IMR-90 (cell line): ENCODE results near the gene MAN2A1. TPM values are rescaled to one million over a fixed set of nuclear protein-coding genes. Genes with fewer than 3 reads are reported as not detected.

Experiments
- ATAC-seq: fragments of 200-7000 bp; cut with Tn5 transposase; 2 replicates; pipeline ENCODE4 v1.9.1; 2020; ENCODE audit warnings: low read depth, mild to moderate bottlenecking, moderate library complexity
- BruUV-seq: library from RNA; stranded (reverse); fragments of 400-500 nt; replicated peaks from 2 replicates; lab custom pipeline; 2021; lab: Mats Ljungman, UMichigan
- CTCF ChIA-PET: fragments of 300-600 bp; formaldehyde crosslinking; extraction: SDS; loops from one replicate; lab custom pipeline; 2021; ENCODE audit warnings: antibody characterized with exemption; lab: Yijun Ruan, JAX
- POLR2A ChIA-PET: fragments of 300-600 bp; sonication (Branson Sonifier 250); formaldehyde crosslinking; loops from one replicate; lab custom pipeline; 2022; ENCODE audit warnings: antibody characterized with exemption; ENCODE audit not compliant: unreplicated experiment; lab: Charles Lee
- DNase-seq: peaks from one replicate; pipeline ENCODE4 v3.0.0; 2013
- H2AFZ ChIP-seq: replicated peaks from 2 replicates; pipeline ENCODE3; 2013; ENCODE audit warnings: low read length, mild to moderate bottlenecking; ENCODE audit not compliant: poor library complexity
- H2AK5ac ChIP-seq: 2 replicates; pipeline ENCODE4 v1.6.1; 2013; ENCODE audit warnings: low read depth, low read length, inconsistent platforms
- H2AK9ac ChIP-seq: replicated peaks from 2 replicates; pipeline ENCODE3; 2013; ENCODE audit warnings: mild to moderate bottlenecking, low read depth, low read length, moderate library complexity; ENCODE audit not compliant: poor library complexity
- H2BK120ac ChIP-seq: 2 replicates; pipeline ENCODE4 v1.6.1; 2013; ENCODE audit warnings: low read depth, low read length, inconsistent platforms
- H2BK15ac ChIP-seq: 3 replicates; pipeline ENCODE4 v1.6.1; 2013; ENCODE audit warnings: low read depth, low read length, inconsistent platforms
- H2BK20ac ChIP-seq: 2 replicates; pipeline ENCODE4 v1.6.1; 2013; ENCODE audit warnings: low read depth, mild to moderate bottlenecking, inconsistent platforms, low read length, moderate library complexity
- H2BK5ac ChIP-seq: 2 replicates; pipeline ENCODE4 v1.6.1; 2013; ENCODE audit warnings: mild to moderate bottlenecking, low read depth, low read length, inconsistent platforms; ENCODE audit not compliant: poor library complexity, severe bottlenecking
- H3K14ac ChIP-seq: replicated peaks from 2 replicates; pipeline ENCODE4 v1.6.1; 2013; ENCODE audit warnings: low read depth, low read length, inconsistent platforms
- H3K18ac ChIP-seq: 2 replicates; pipeline ENCODE4 v1.6.1; 2013; ENCODE audit warnings: low read depth, low read length, control low read depth
- H3K23ac ChIP-seq: 2 replicates; pipeline ENCODE4 v1.6.1; 2013; ENCODE audit warnings: low read depth, low read length, inconsistent platforms
- H3K27ac ChIP-seq: 2 replicates; pipeline ENCODE4 v1.5.1; 2013; ENCODE audit warnings: mild to moderate bottlenecking, control low read depth, low read length; ENCODE audit not compliant: insufficient read depth
- H3K27me3 ChIP-seq: 2 replicates; pipeline ENCODE4 v1.6.1; 2013; ENCODE audit warnings: low read length; ENCODE audit not compliant: control insufficient read depth, insufficient read depth
- H3K36me3 ChIP-seq: 2 replicates; pipeline ENCODE4 v1.6.1; 2013; ENCODE audit warnings: low read length, mixed read lengths; ENCODE audit not compliant: control insufficient read depth, insufficient read depth
- H3K4ac ChIP-seq: 2 replicates; pipeline ENCODE4 v1.6.1; 2013; ENCODE audit warnings: low read depth, low read length, inconsistent platforms
- H3K4me1 ChIP-seq: 2 replicates; pipeline ENCODE4 v1.6.1; 2013; ENCODE audit warnings: low read length, mixed read lengths; ENCODE audit not compliant: control insufficient read depth, insufficient read depth
- H3K4me2 ChIP-seq: 2 replicates; pipeline ENCODE4 v1.6.1; 2013; ENCODE audit warnings: low read depth, mild to moderate bottlenecking, control low read depth, low read length, moderate library complexity
- H3K4me3 ChIP-seq: 2 replicates; pipeline ENCODE4 v1.5.1; 2013; ENCODE audit warnings: low read depth, mild to moderate bottlenecking, control low read depth, low read length, moderate library complexity; ENCODE audit not compliant: insufficient read depth
- H3K56ac ChIP-seq: 2 replicates; pipeline ENCODE4 v1.6.1; 2013; ENCODE audit warnings: low read length, inconsistent platforms; ENCODE audit not compliant: insufficient read depth; ENCODE audit errors: extremely low read depth
- H3K79me1 ChIP-seq, 2 experiments: 2 replicates each; pipeline ENCODE4 v1.6.1; 2013; ENCODE audit warnings: low read length in 2 of 2, inconsistent platforms in 1 of 2, low read depth in 1 of 2
- H3K9ac ChIP-seq: 2 replicates; pipeline ENCODE4 v1.6.1; 2013; ENCODE audit warnings: low read depth, low read length, control low read depth
- H3K9me1 ChIP-seq: 2 replicates; pipeline ENCODE4 v1.6.1; 2013; ENCODE audit warnings: low read length, inconsistent platforms; ENCODE audit not compliant: insufficient read depth
- H3K9me3 ChIP-seq: 2 replicates; pipeline ENCODE4 v1.6.1; 2013; ENCODE audit warnings: low read length; ENCODE audit not compliant: control insufficient read depth, insufficient read depth
- H4K20me1 ChIP-seq: 2 replicates; pipeline ENCODE4 v1.6.1; 2013; ENCODE audit warnings: low read length, inconsistent platforms; ENCODE audit not compliant: insufficient read depth
- H4K5ac ChIP-seq: 2 replicates; pipeline ENCODE4 v1.6.1; 2013; ENCODE audit warnings: mild to moderate bottlenecking, low read depth, low read length, control low read depth
- H4K8ac ChIP-seq, 2 experiments: 2 replicates each; pipeline ENCODE4 v1.6.1; 2013; ENCODE audit warnings: low read depth in 2 of 2, low read length in 2 of 2, control low read depth in 1 of 2, inconsistent platforms in 1 of 2
- H4K91ac ChIP-seq: 2 replicates; pipeline ENCODE4 v1.6.1; 2013; ENCODE audit warnings: low read depth, low read length, inconsistent platforms; ENCODE audit not compliant: insufficient read depth
- BHLHE40 ChIP-seq: fragments of 150-350 bp; IDR thresholded peaks from 2 replicates; pipeline ENCODE4 v1.6.1; 2016; ENCODE audit warnings: mild to moderate bottlenecking, low read depth, low read length
- CEBPB ChIP-seq: IDR thresholded peaks from 2 replicates; pipeline ENCODE4 v1.6.1; 2012; ENCODE audit warnings: low read depth, low read length, improper control_type of control experiment
- CHD1 ChIP-seq: IDR thresholded peaks from 2 replicates; pipeline ENCODE4 v1.6.1; 2012; ENCODE audit warnings: low read depth, low read length, improper control_type of control experiment
- CTCF ChIP-seq: conservative IDR thresholded peaks from 2 replicates; pipeline ENCODE4 v1.5.1; 2012; ENCODE audit warnings: mild to moderate bottlenecking, low read depth, low read length, improper control_type of control experiment
- ELK1 ChIP-seq: fragments of 150-350 bp; IDR thresholded peaks from 2 replicates; pipeline ENCODE4 v1.6.1; 2016; ENCODE audit warnings: low read depth, mild to moderate bottlenecking, low read length, moderate library complexity, borderline replicate concordance
- FOS ChIP-seq: fragments of 150-350 bp; IDR thresholded peaks from 2 replicates; pipeline ENCODE4 v1.6.1; 2016; ENCODE audit warnings: low read depth, low read length
- MAFK ChIP-seq: IDR thresholded peaks from 2 replicates; pipeline ENCODE4 v1.6.1; 2012; ENCODE audit warnings: low read depth, low read length, improper control_type of control experiment
- MXI1 ChIP-seq: IDR thresholded peaks from 2 replicates; pipeline ENCODE4 v1.6.1; 2012; ENCODE audit warnings: low read depth, mild to moderate bottlenecking, low read length, moderate library complexity, borderline replicate concordance
- NFE2L2 ChIP-seq: fragments of 150-350 bp; IDR thresholded peaks from 2 replicates; pipeline ENCODE4 v1.6.1; 2016; ENCODE audit warnings: low read depth, mild to moderate bottlenecking, low read length
- RAD21 ChIP-seq: IDR thresholded peaks from 2 replicates; pipeline ENCODE4 v1.6.1; 2012; ENCODE audit warnings: low read length, improper control_type of control experiment
- RCOR1 ChIP-seq: IDR thresholded peaks from 2 replicates; pipeline ENCODE4 v1.6.1; 2012; ENCODE audit warnings: mild to moderate bottlenecking, low read length, improper control_type of control experiment; ENCODE audit not compliant: insufficient replicate concordance
- RFX5 ChIP-seq: IDR thresholded peaks from 2 replicates; pipeline ENCODE4 v1.8.0; 2012; ENCODE audit warnings: low read depth, mild to moderate bottlenecking, low read length, moderate library complexity
- SMC3 ChIP-seq: fragments of 150-350 bp; IDR thresholded peaks from 2 replicates; pipeline ENCODE4 v1.6.1; 2016; ENCODE audit warnings: low read depth, mild to moderate bottlenecking, antibody characterized with exemption, low read length, moderate library complexity
- whole genome bisulfite sequencing, 2 experiments: methylation state at CpG; one replicate each; pipeline versions ENCODE4 v1.1.5 to v1.1.7; 2013; ENCODE audit warnings: missing lambda C conversion rate in 2 of 2; ENCODE audit not compliant: insufficient read length in 1 of 2; ENCODE audit errors: extremely low coverage in 2 of 2; 5-methylcytosine and 5-hydroxymethylcytosine counted together
- dilution Hi-C: fragments of 300-500 bp; cut with HindIII; formaldehyde crosslinking; loops from one replicate; pipeline ENCODE4 v1.14.3; 2018; ENCODE audit warnings: low sequenced_read_pairs; ENCODE audit not compliant: unreplicated experiment
- in situ Hi-C: fragments of 300-500 bp; cut with MboI; formaldehyde crosslinking; loops from 3 replicates; pipeline ENCODE4 v1.14.3; 2019; ENCODE audit warnings: low sequenced_read_pairs, inconsistent platforms, mixed read lengths
- intact Hi-C: fragments of 100-400 bp; cut with micrococcal nuclease; formaldehyde crosslinking; loops from 2 replicates; pipeline ENCODE4 v1.10.0; 2022
- polyA plus RNA-seq, 3 experiments: library from polyadenylated mRNA; depleted of rRNA; stranded (reverse); fragments of >200 nt; gene quantifications; 2 replicates each; pipeline ENCODE4 v1.2.3, GENCODE V29; 2012; ENCODE audit warnings: low replicate concordance in 1 of 3
- total RNA-seq: library from RNA; depleted of rRNA; stranded (reverse); fragments of >200 nt; gene quantifications from 2 replicates; pipeline ENCODE4 v1.2.3, GENCODE V29; 2012

Gene MAN2A1
- total and polyA plus RNA-seq, 2 of the 4 experiments (the other 2 are of a cell fraction) = 16.4 to 29.6 TPM

GRCh38 chr5:109876030-109876725, 186.5 kb downstream of the MAN2A1 start:
- ChIA-PET CTCF (no interaction called here), POLR2A (no interaction called here)
- Histone ChIP-seq H2BK15ac (no peak overlapping the region), H2AK9ac (no peak overlapping the region), H3K23ac (no peak overlapping the region), H3K9me1 (peaks cover 3% of the 10 kb centered on the region; the same call in 1 of the 2 replicates), H3K27ac (no peak overlapping the region), H3K9ac (no peak overlapping the region), H4K91ac (no peak overlapping the region), H2BK120ac (no peak overlapping the region), H3K4me3 (no peak overlapping the region), H3K18ac (no peak overlapping the region), H3K56ac (no peak overlapping the region), H2BK20ac (no peak overlapping the region), H4K20me1 (no peaks in the 10 kb centered on the region), H3K4me2 (no peak overlapping the region), H3K36me3 (no peaks in the 10 kb centered on the region), H2AFZ (no peak overlapping the region), H3K4me1 (no peaks in the 10 kb centered on the region), H3K9me3 (no peaks in the 10 kb centered on the region), H4K5ac (no peak overlapping the region), H4K8ac (no peak overlapping the region), H3K79me1 (no peaks in the 10 kb centered on the region), H3K14ac (no peak overlapping the region), H3K4ac (no peak overlapping the region), H2AK5ac (no peak overlapping the region), H3K27me3 (no peaks in the 10 kb centered on the region), H2BK5ac (no peak overlapping the region)
- in situ Hi-C loops = no loop called here
- ATAC-seq (no peak), DNase-seq (no peak)
- WGBS, 2 experiments = no CpG with 5 or more reads among the region's 6 CpGs
- intact Hi-C loops = no loop called here
- dilution Hi-C loops = no loop called here
- no TSS peak for BruUV-seq
- TF ChIP-seq NFE2L2 = no peak
- no peak for TF ChIP-seq MXI1
- no peak for TF ChIP-seq BHLHE40
- no peak for TF ChIP-seq RFX5
- no peak for TF ChIP-seq FOS
- no peak for TF ChIP-seq CEBPB
- no peak for TF ChIP-seq CTCF
- no peak for TF ChIP-seq CHD1
- no peak for TF ChIP-seq MAFK
- TF ChIP-seq ELK1 = no peak
- no peak for TF ChIP-seq SMC3
- TF ChIP-seq RCOR1 = no peak
- no peak for TF ChIP-seq RAD21
